ENCODE measurements around the gene XYLT1. TPM values are rescaled to one million over a fixed set of nuclear protein-coding genes. Genes with fewer than 3 reads are reported as not detected.

Gene XYLT1
- polyA plus RNA-seq, 1 donor from 2014 or later, result 3.3 TPM

- peaks cover 7% of the 10 kb centered on the region for H3F3A ChIP-seq (ENCODE audit: insufficient read depth, low read length, poor library complexity, severe bottlenecking)
- H3K27me3 ChIP-seq (ENCODE audit: insufficient read depth, low read depth, low read length), result no peaks in the 10 kb centered on the region
- TF ChIP-seq, protein P1, sequence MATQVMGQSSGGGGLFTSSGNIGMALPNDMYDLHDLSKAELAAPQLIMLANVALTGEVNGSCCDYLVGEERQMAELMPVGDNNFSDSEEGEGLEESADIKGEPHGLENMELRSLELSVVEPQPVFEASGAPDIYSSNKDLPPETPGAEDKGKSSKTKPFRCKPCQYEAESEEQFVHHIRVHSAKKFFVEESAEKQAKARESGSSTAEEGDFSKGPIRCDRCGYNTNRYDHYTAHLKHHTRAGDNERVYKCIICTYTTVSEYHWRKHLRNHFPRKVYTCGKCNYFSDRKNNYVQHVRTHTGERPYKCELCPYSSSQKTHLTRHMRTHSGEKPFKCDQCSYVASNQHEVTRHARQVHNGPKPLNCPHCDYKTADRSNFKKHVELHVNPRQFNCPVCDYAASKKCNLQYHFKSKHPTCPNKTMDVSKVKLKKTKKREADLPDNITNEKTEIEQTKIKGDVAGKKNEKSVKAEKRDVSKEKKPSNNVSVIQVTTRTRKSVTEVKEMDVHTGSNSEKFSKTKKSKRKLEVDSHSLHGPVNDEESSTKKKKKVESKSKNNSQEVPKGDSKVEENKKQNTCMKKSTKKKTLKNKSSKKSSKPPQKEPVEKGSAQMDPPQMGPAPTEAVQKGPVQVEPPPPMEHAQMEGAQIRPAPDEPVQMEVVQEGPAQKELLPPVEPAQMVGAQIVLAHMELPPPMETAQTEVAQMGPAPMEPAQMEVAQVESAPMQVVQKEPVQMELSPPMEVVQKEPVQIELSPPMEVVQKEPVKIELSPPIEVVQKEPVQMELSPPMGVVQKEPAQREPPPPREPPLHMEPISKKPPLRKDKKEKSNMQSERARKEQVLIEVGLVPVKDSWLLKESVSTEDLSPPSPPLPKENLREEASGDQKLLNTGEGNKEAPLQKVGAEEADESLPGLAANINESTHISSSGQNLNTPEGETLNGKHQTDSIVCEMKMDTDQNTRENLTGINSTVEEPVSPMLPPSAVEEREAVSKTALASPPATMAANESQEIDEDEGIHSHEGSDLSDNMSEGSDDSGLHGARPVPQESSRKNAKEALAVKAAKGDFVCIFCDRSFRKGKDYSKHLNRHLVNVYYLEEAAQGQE (IDR thresholded peaks at IDR 0.05; ENCODE audit: borderline replicate concordance), result no peak
- no peak for TF ChIP-seq EP300 (conservative IDR thresholded peaks at IDR 0.05; ENCODE audit: poor library complexity, severe bottlenecking)
- TF ChIP-seq TAF1 (IDR thresholded peaks at IDR 0.05; ENCODE audit: low read depth), result no peak
- no peak for TF ChIP-seq EZH2 (IDR thresholded peaks at IDR 0.05; ENCODE audit: borderline replicate concordance, insufficient read depth, low read length, poor library complexity, severe bottlenecking)
- TF ChIP-seq RAD21 (conservative IDR thresholded peaks at IDR 0.05), result no peak
- TF ChIP-seq POLR2AphosphoS5 (IDR thresholded peaks at IDR 0.05), result no peak
- no peak for TF ChIP-seq MXI1 (conservative IDR thresholded peaks at IDR 0.05; ENCODE audit: poor library complexity, severe bottlenecking)
- TF ChIP-seq SMC3 (conservative IDR thresholded peaks at IDR 0.05; ENCODE audit: poor library complexity), result no peak
- no peak for TF ChIP-seq CTCF (IDR thresholded peaks at IDR 0.05; ENCODE audit: poor library complexity, severe bottlenecking)
- no peak overlapping the region for H3K9ac ChIP-seq (ENCODE audit: low read length)
- H3K9me3 ChIP-seq (ENCODE audit: low read length), result no peaks in the 10 kb centered on the region
- no peak overlapping the region for H2AFZ ChIP-seq (ENCODE audit: low read depth, low read length)
- H3K36me3 ChIP-seq (ENCODE audit: insufficient read depth, low read length), result no peaks in the 10 kb centered on the region
- H4K20me1 ChIP-seq (ENCODE audit: insufficient read depth), result no peaks in the 10 kb centered on the region
- no peaks in the 10 kb centered on the region for H3K79me2 ChIP-seq (replicated peaks; ENCODE audit: insufficient read depth, low read length)
- H3K9me2 ChIP-seq (ENCODE audit: insufficient read depth, low read length), result no peaks in the 10 kb centered on the region
- H3K27ac ChIP-seq (ENCODE audit: low read length), result no peak overlapping the region
- H3K4me3 ChIP-seq (ENCODE audit: low read length), result no peak overlapping the region
- no peak overlapping the region for H3K4me2 ChIP-seq (ENCODE audit: low read length)
These were observed 243.5 kb downstream of the XYLT1 start for GRCh38 chr16:17227278-17227677.

- H3K4me3 ChIP-seq (ENCODE audit: low read length), result no peak overlapping the region
- no peaks in the 10 kb centered on the region for H3K36me3 ChIP-seq (ENCODE audit: insufficient read depth, low read length)
- no peak overlapping the region for H3K9ac ChIP-seq (ENCODE audit: low read length)
- H3K27ac ChIP-seq (ENCODE audit: low read length), result no peak overlapping the region
- H3K4me2 ChIP-seq (ENCODE audit: low read length), result no peak overlapping the region
- no peaks in the 10 kb centered on the region for H4K20me1 ChIP-seq (ENCODE audit: insufficient read depth)
- no peaks in the 10 kb centered on the region for H3K9me3 ChIP-seq (ENCODE audit: low read length)
- H3K79me2 ChIP-seq (replicated peaks; ENCODE audit: insufficient read depth, low read length), result no peaks in the 10 kb centered on the region
- H2AFZ ChIP-seq (ENCODE audit: low read depth, low read length), result no peak overlapping the region
- peaks cover 17% of the 10 kb centered on the region for H3F3A ChIP-seq (ENCODE audit: insufficient read depth, low read length, poor library complexity, severe bottlenecking)
- no peaks in the 10 kb centered on the region for H3K27me3 ChIP-seq (ENCODE audit: insufficient read depth, low read depth, low read length)
- H3K9me2 ChIP-seq (ENCODE audit: insufficient read depth, low read length), result no peaks in the 10 kb centered on the region
- TF ChIP-seq, protein P1 (IDR thresholded peaks at IDR 0.05; ENCODE audit: borderline replicate concordance), result no peak
These were observed 245.2 kb downstream of the XYLT1 start for GRCh38 chr16:17225541-17225940.
